H1 (cell line): ENCODE data around the gene LTBP1. TPM values are rescaled to one million over a fixed set of nuclear protein-coding genes. Genes with fewer than 3 reads are reported as not detected.

ENCODE experiments used
- CTCF ChIA-PET: fragments of 300-600 bp; sonication (Branson Sonifier 250); formaldehyde crosslinking; loops from one replicate; lab custom pipeline; 2021; ENCODE audit not compliant: partially characterized antibody; lab: Charles Lee
- POLR2A ChIA-PET: fragments of 300-600 bp; sonication (Branson Sonifier 250); formaldehyde crosslinking; loops from one replicate; lab custom pipeline; 2021; ENCODE audit warnings: inconsistent platforms; ENCODE audit not compliant: partially characterized antibody; lab: Charles Lee
- DNase-seq, 2 experiments: peaks; one replicate each; pipeline versions ENCODE4 v3.0.0 to v3.0.0-alpha.2; 2010 to 2022; ENCODE audit warnings: low spot score in 2 of 2, low read depth in 1 of 2, mixed read lengths in 1 of 2
- FAIRE-seq: peaks from 2 replicates; lab custom pipeline; 2011; peaks lifted over from hg19 to GRCh38; lab: Jason Lieb, UNC
- H2AFZ ChIP-seq: 2 replicates; pipeline ENCODE4 v1.8.1; 2012; ENCODE audit warnings: low read length, inconsistent platforms
- H2AK5ac ChIP-seq: 2 replicates; pipeline ENCODE4 v1.6.1; 2013; ENCODE audit warnings: low read depth, low read length
- H2BK120ac ChIP-seq: replicated peaks from 2 replicates; pipeline ENCODE3; 2013; ENCODE audit warnings: low read depth, low read length, inconsistent platforms
- H2BK12ac ChIP-seq: 2 replicates; pipeline ENCODE4 v1.6.1; 2013; ENCODE audit warnings: low read depth, low read length
- H2BK15ac ChIP-seq: 2 replicates; pipeline ENCODE4 v1.6.1; 2013; ENCODE audit warnings: low read length
- H2BK20ac ChIP-seq: 2 replicates; pipeline ENCODE4 v1.6.1; 2013; ENCODE audit warnings: low read length
- H2BK5ac ChIP-seq: 2 replicates; pipeline ENCODE4 v1.6.1; 2013; ENCODE audit warnings: low read depth, low read length
- H3K14ac ChIP-seq: 2 replicates; pipeline ENCODE4 v1.6.1; 2013; ENCODE audit warnings: inconsistent platforms; ENCODE audit not compliant: insufficient read length
- H3K18ac ChIP-seq: 2 replicates; pipeline ENCODE4 v1.6.1; 2013; ENCODE audit warnings: low read length; ENCODE audit errors: extremely low read depth
- H3K23ac ChIP-seq: 2 replicates; pipeline ENCODE4 v1.6.1; 2013; ENCODE audit warnings: inconsistent platforms; ENCODE audit not compliant: insufficient read length
- H3K23me2 ChIP-seq: 2 replicates; pipeline ENCODE4 v1.6.1; 2013; ENCODE audit warnings: low read depth, low read length
- H3K27ac ChIP-seq: 2 replicates; pipeline ENCODE4 v1.6.1; 2011; ENCODE audit warnings: low read depth, low read length, inconsistent platforms
- H3K27me3 ChIP-seq, 4 experiments: replicated peaks in 1 of 4; 1 replicate in 1 of 4; 2 replicates in 3 of 4; pipeline versions ENCODE4 v1.6.1 to v1.8.1; 2011 to 2013; ENCODE audit warnings: low read length in 3 of 4, mild to moderate bottlenecking in 3 of 4, inconsistent platforms in 2 of 4, mixed read lengths in 2 of 4, moderate library complexity in 1 of 4; ENCODE audit not compliant: control insufficient read depth in 3 of 4, insufficient read depth in 3 of 4; ENCODE audit errors: extremely low read depth in 1 of 4
- H3K36me3 ChIP-seq, 4 experiments: 2 replicates each; pipeline versions ENCODE4 v1.6.1 to v1.8.1; 2011 to 2013; ENCODE audit warnings: mild to moderate bottlenecking in 4 of 4, low read length in 3 of 4, moderate library complexity in 2 of 4, control low read depth in 1 of 4, inconsistent platforms in 1 of 4; ENCODE audit not compliant: insufficient read depth in 4 of 4, control insufficient read depth in 2 of 4
- H3K4ac ChIP-seq: replicated peaks from 2 replicates; pipeline ENCODE3; 2013; ENCODE audit warnings: low read length, low read depth, mixed read lengths, inconsistent platforms; ENCODE audit not compliant: insufficient read length
- H3K4me1 ChIP-seq, 4 experiments: replicated peaks in 1 of 4; 1 replicate in 1 of 4; 2 replicates in 3 of 4; pipeline versions ENCODE4 v1.6.1 to v1.8.1; 2011 to 2013; ENCODE audit warnings: low read length in 3 of 4, inconsistent platforms in 2 of 4, mixed read lengths in 1 of 4; ENCODE audit not compliant: insufficient read depth in 4 of 4, control insufficient read depth in 3 of 4
- H3K4me2 ChIP-seq, 2 experiments: 2 replicates each; pipeline versions ENCODE4 v1.6.1 to v1.8.1; 2011 to 2013; ENCODE audit warnings: low read depth in 2 of 2, low read length in 2 of 2, control low read depth in 1 of 2, inconsistent platforms in 1 of 2, mild to moderate bottlenecking in 1 of 2; ENCODE audit not compliant: insufficient read depth in 1 of 2
- H3K4me3 ChIP-seq, 4 experiments: fragments of 200-600, 300-600 bp in 1 of 4; sonication (generic), shearing (Covaris generic), sonication (Bioruptor Twin) in 1 of 4; 2 replicates each; pipeline versions ENCODE4 v1.5.1 to v1.8.1; 2011 to 2016; ENCODE audit warnings: low read length in 4 of 4, low read depth in 3 of 4, control low read depth in 2 of 4, inconsistent platforms in 2 of 4, mild to moderate bottlenecking in 2 of 4, mixed read lengths in 1 of 4, moderate library complexity in 1 of 4; ENCODE audit not compliant: insufficient read depth in 2 of 4; ENCODE audit errors: extremely low read depth in 1 of 4
- H3K56ac ChIP-seq: replicated peaks from 2 replicates; pipeline ENCODE3; 2013; ENCODE audit warnings: low read depth, mild to moderate bottlenecking, mixed read lengths, low read length, inconsistent platforms; ENCODE audit not compliant: insufficient read length
- H3K79me1 ChIP-seq: 2 replicates; pipeline ENCODE4 v1.6.1; 2013; ENCODE audit warnings: low read depth, low read length, control low read depth
- H3K79me2 ChIP-seq, 2 experiments: 2 replicates each; pipeline versions ENCODE4 v1.6.1 to v1.8.1; 2012 to 2013; ENCODE audit warnings: low read length in 2 of 2, mild to moderate bottlenecking in 2 of 2, inconsistent platforms in 1 of 2; ENCODE audit not compliant: insufficient read depth in 2 of 2, control insufficient read depth in 1 of 2
- H3K9ac ChIP-seq, 4 experiments: replicated peaks in 1 of 4; 1 replicate in 1 of 4; 2 replicates in 3 of 4; pipeline versions ENCODE4 v1.6.1 to v1.8.1; 2011 to 2013; ENCODE audit warnings: low read depth in 3 of 4, low read length in 3 of 4, control low read depth in 2 of 4, mild to moderate bottlenecking in 2 of 4, moderate library complexity in 2 of 4, inconsistent platforms in 1 of 4; ENCODE audit errors: extremely low read depth in 1 of 4
- H3K9me3 ChIP-seq, 2 experiments: 2 replicates each; pipeline versions ENCODE4 v1.6.1 to v1.8.1; 2012 to 2013; ENCODE audit warnings: mild to moderate bottlenecking in 2 of 2, moderate library complexity in 2 of 2, control low read depth in 1 of 2, inconsistent platforms in 1 of 2, low read depth in 1 of 2, low read length in 1 of 2, mixed read lengths in 1 of 2; ENCODE audit not compliant: insufficient read depth in 2 of 2
- H4K20me1 ChIP-seq, 2 experiments: replicated peaks in 1 of 2; 2 replicates each; pipeline versions ENCODE3 to v1.8.1; 2011 to 2013; ENCODE audit warnings: inconsistent platforms in 2 of 2, low read length in 2 of 2, mild to moderate bottlenecking in 1 of 2; ENCODE audit not compliant: insufficient read depth in 2 of 2, control insufficient read depth in 1 of 2
- H4K5ac ChIP-seq: 2 replicates; pipeline ENCODE4 v1.6.1; 2013; ENCODE audit warnings: low read length, low read depth, mixed read lengths, inconsistent platforms; ENCODE audit not compliant: insufficient read length
- H4K8ac ChIP-seq: 2 replicates; pipeline ENCODE4 v1.8.0; 2013; ENCODE audit warnings: mild to moderate bottlenecking, moderate library complexity, low read length, inconsistent platforms; ENCODE audit not compliant: insufficient read depth; ENCODE audit errors: extremely low read depth
- H4K91ac ChIP-seq: replicated peaks from 2 replicates; pipeline ENCODE3; 2013; ENCODE audit warnings: low read length, mixed read lengths, inconsistent platforms; ENCODE audit not compliant: insufficient read length
- CTCF ChIP-seq, 3 experiments: IDR thresholded peaks; 1 replicate in 2 of 3; 2 replicates in 1 of 3; pipeline versions ENCODE4 v1.5.1 to v1.6.1; 2011; ENCODE audit warnings: low read length in 3 of 3, mild to moderate bottlenecking in 3 of 3, inconsistent platforms in 2 of 3, low read depth in 1 of 3, moderate library complexity in 1 of 3; ENCODE audit not compliant: insufficient read depth in 1 of 3; ENCODE audit errors: control extremely low read depth in 1 of 3
- USF2 ChIP-seq: IDR thresholded peaks from 2 replicates; pipeline ENCODE4 v1.6.1; 2011; ENCODE audit warnings: low read length, improper control_type of control experiment
- WGBS, 2 experiments: shearing (Covaris generic) in 1 of 2; methylation state at CpG; one replicate each; pipeline versions ENCODE4 v1.1.6 to v1.1.7; 2013 to 2015; ENCODE audit warnings: low lambda C conversion rate in 2 of 2, mixed read lengths in 2 of 2, inconsistent platforms in 1 of 2, low coverage in 1 of 2, missing lambda C conversion rate in 1 of 2; ENCODE audit not compliant: insufficient replicate concordance in 2 of 2, insufficient coverage in 1 of 2, insufficient read length in 1 of 2; ENCODE audit errors: extremely low coverage in 1 of 2, missing lambda C conversion rate in 1 of 2; 5-methylcytosine and 5-hydroxymethylcytosine counted together
- polyA plus RNA-seq, 7 experiments: library from polyadenylated mRNA; depleted of rRNA in 3 of 7; stranded (reverse) in 5 of 7; unstranded in 2 of 7; fragments of >200 nt in 5 of 7; fragments of 200-250 nt in 2 of 7; gene quantifications; 1 replicate in 5 of 7; 2 replicates in 1 of 7; 4 replicates in 1 of 7; pipeline versions ENCODE4 v1.2.1 to v1.2.3, GENCODE V29; 2011 to 2013; ENCODE audit warnings: missing spikeins in 2 of 7, mixed read lengths in 2 of 7
- total RNA-seq: library from RNA; stranded (reverse); fragmentation: NEBNext Ultra II Directional; extraction: Animal tissue kit (Norgen Biotek cat#: 25700); gene quantifications from 2 replicates; pipeline ENCODE4 v1.2.1, GENCODE V29; 2021

The LTBP1 gene
- total and polyA plus RNA-seq, 2 of the 8 experiments (the other 6 are each of a cell fraction or from before 2014, with no cell fraction given): 15.4 to 24.7 TPM

- FAIRE-seq (no peak), DNase-seq (no peak)
- no peak overlapping the region for H3K4ac ChIP-seq
- no peaks in the 10 kb centered on the region for H3K79me2 ChIP-seq
- H3K27me3 ChIP-seq: no peaks in the 10 kb centered on the region
- 94% methylated on average over 5 of the region's 5 CpGs; no CpG with 5 or more reads in 1 of the 2 experiments for WGBS, 2 experiments
- no peak for TF ChIP-seq CTCF (IDR thresholded peaks at IDR 0.05; ENCODE audit: control extremely low read depth in 1 of 3, insufficient read depth in 1 of 3, low read depth in 1 of 3, low read length in 3 of 3)
- no peak for TF ChIP-seq USF2
- no peak overlapping the region for H2BK12ac ChIP-seq
- POLR2A ChIA-PET: no interaction called here
- no peak overlapping the region for H4K91ac ChIP-seq
- H2AFZ ChIP-seq: no peak overlapping the region
- H3K18ac ChIP-seq: no peak overlapping the region
- no peaks in the 10 kb centered on the region for H3K79me1 ChIP-seq
- no peak overlapping the region for H3K27ac ChIP-seq
- no peak overlapping the region for H2BK15ac ChIP-seq
- H2BK20ac ChIP-seq: no peak overlapping the region
- H3K4me2 ChIP-seq: no peak overlapping the region
- no peak overlapping the region for H3K4me3 ChIP-seq
- CTCF ChIA-PET: interaction anchor here (0.8 kb wide), 1 partner anchor 37 kb away, joined by 3 read pairs; no protein-coding TSS in a partner anchor
- H2AK5ac ChIP-seq: no peak overlapping the region
- no peaks in the 10 kb centered on the region for H4K20me1 ChIP-seq
- no peak overlapping the region for H4K5ac ChIP-seq
- no peak overlapping the region for H2BK120ac ChIP-seq
- no peaks in the 10 kb centered on the region for H3K9me3 ChIP-seq
- H3K9ac ChIP-seq: no peak overlapping the region
- H3K23ac ChIP-seq: no peak overlapping the region
- no peaks in the 10 kb centered on the region for H3K36me3 ChIP-seq
- no peak overlapping the region for H3K14ac ChIP-seq
- no peak overlapping the region for H2BK5ac ChIP-seq
- no peaks in the 10 kb centered on the region for H3K23me2 ChIP-seq
- H3K56ac ChIP-seq: no peak overlapping the region
- no peaks in the 10 kb centered on the region for H3K4me1 ChIP-seq
- no peak overlapping the region for H4K8ac ChIP-seq
Measured at GRCh38 chr2:33342171-33342570, 395.4 kb downstream of the LTBP1 start.
